Measurements from ENCODE around the gene NYNRIN.

NYNRIN gene

DNA sequence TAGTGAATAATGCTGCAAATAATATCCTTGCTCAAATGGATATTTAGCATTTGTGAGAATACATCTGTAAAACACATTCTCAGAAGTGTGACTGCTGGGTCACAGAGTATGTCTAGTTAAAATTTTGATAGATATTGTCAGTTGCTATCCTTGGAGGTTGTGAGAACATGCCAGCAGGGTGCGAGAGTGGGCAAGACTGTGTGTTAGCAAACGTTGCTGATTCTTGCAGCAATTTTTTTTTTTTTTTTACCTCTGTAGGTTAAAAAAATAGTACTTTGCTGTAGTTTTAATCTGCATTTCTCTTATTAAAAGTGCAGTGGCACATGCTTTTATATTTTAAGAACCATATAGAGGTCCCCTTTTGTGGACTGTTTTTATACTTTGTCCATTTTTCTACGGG is 4.5 kb upstream of the NYNRIN start:
- H3K4me1 ChIP-seq (ENCODE audit: insufficient read depth, low read length), result peaks cover 16% of the 10 kb centered on the region; the same call in 1 of the 2 replicates
- no peaks in the 10 kb centered on the region for H3K9me3 ChIP-seq (ENCODE audit: control insufficient read depth, insufficient read depth, low read length)
- no peak overlapping the region for H3K9ac ChIP-seq (ENCODE audit: low read depth, low read length)
- no peaks in the 10 kb centered on the region for H3K36me3 ChIP-seq (ENCODE audit: insufficient read depth, low read length)

DNA sequence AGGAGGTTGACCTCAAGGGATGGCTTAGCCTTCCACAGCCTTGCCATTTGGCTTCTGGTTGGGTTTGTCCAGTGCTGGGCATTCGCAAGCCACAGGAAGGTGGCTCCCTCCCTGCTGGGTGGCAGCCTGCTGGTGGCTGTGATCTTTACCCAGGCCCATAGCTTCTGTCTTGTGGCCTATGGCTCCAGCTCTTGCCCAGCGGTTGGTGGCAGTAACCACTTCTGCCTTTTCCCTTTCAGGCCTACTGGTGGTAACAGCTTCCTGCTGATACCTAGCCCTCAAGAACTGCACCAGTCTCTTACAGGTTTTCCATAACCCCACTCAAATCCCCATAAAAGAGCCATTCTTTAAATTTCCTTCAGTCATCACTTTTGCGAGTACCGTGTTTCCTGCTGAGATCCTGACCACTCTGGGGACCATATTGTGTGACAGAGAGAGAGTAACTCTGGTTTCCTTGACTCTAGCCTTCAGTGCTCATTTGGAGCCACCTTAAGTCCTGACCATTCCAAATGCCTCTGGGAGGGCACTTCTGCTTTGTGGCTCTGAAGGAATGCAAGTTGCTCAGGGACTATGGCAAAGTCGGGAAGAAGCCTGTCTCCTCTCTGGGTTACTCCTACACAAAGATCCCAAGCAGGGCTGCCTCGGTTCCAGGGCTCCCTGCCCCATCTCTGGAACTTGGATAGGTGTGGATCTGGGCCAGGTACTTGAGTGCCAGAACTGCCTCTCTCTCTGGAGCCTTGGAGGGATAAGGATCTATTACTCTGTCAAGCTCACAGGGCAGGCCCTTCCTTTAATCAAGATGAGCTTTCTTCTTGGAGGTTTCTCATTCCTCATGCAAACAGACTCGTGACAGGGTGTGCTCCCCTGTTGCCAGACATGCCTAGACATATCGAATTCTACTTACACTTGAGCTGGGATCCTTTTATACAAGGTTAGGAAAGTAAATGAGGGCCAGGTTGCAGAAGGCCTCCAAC is 2.9 kb upstream of the NYNRIN start:
- Histone ChIP-seq H3K4me1 (ENCODE audit: insufficient read depth, low read length) (peaks cover 13% of the 10 kb centered on the region; the same call in 1 of the 2 replicates), H3K9ac (ENCODE audit: low read depth, low read length) (no peak overlapping the region), H3K9me3 (ENCODE audit: control insufficient read depth, insufficient read depth, low read length) (no peaks in the 10 kb centered on the region), H3K36me3 (ENCODE audit: insufficient read depth, low read length) (no peaks in the 10 kb centered on the region)

GRCh38 chr14:24397639-24398292 is 1.0 kb upstream of the NYNRIN start:
- Histone ChIP-seq H3K9ac (ENCODE audit: low read depth, low read length) (peak overlapping the region; percentile 28), H3K36me3 (ENCODE audit: insufficient read depth, low read length) (no peaks in the 10 kb centered on the region), H3K9me3 (ENCODE audit: control insufficient read depth, insufficient read depth, low read length) (no peaks in the 10 kb centered on the region), H3K4me1 (ENCODE audit: insufficient read depth, low read length) (peaks cover 8% of the 10 kb centered on the region)

GRCh38 chr14:24398293-24398652 is 530 bp upstream of the NYNRIN start:
- Histone ChIP-seq H3K9me3 (ENCODE audit: control insufficient read depth, insufficient read depth, low read length) (no peaks in the 10 kb centered on the region), H3K36me3 (ENCODE audit: insufficient read depth, low read length) (no peaks in the 10 kb centered on the region), H3K4me1 (ENCODE audit: insufficient read depth, low read length) (peaks cover 11% of the 10 kb centered on the region), H3K9ac (ENCODE audit: low read depth, low read length) (peak overlapping the region; percentile 28)

DNA sequence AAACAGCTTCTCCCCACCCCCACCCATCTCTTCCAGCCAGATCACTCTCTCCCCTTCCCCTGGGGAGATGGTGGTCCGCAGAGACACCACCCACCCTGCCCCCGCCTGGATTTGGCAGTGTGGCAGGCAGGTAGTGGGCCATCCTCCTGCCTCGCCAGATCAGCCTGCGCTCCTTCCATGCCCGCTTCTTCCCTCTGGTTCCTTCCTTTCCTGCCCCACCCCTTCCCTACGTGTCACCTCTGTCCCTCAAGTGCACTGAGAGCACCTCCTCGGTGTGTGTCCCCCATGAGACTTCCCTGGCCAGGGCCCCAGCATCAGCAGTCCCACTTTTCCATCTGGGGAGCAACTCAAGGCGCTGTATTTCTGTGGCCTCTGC is 632 bp downstream of the NYNRIN start:
- H3K9ac ChIP-seq (ENCODE audit: low read depth, low read length), result peak overlapping the region; percentile 71

DNA sequence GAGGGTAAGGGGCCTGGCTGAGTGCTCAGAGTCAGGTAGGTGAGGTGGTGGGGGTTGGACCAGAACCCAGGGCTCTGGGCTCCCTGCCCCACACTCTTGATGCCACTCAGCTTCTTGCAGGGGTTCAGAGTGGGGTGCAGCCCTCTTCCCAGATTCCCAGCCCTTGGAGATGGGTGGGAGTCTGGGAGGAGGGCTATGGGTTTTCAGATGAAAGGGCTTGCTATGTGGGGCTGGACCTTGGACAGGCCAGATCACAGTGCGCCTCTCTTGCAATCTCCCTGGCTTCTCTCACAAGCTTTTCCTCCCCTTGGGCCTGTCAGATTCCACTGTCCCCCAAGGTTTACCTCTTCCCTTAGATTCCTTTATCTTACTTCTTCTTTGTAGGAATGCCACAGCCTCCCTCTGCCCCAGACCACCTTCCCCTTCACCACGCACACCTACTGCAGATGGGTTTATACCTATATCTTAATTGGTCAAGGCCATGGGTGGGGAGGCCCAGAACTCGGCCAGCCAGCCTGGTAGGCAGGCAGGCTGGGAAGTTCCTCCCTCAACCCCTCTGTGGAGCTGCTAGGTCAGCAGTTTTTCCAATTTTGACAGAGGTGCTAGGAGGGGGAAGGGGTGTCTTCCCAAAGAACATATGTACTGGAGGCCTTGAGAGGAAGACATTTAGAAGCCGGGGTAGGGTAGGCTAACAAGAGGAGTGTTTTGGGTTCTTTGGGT is 1.4 kb downstream of the NYNRIN start:
- peaks cover 18% of the 10 kb centered on the region for H3K4me1 ChIP-seq (ENCODE audit: insufficient read depth, low read length)
- H3K9ac ChIP-seq (ENCODE audit: low read depth, low read length), result peak overlapping the region; percentile 71; the same call in 1 of the 2 replicates
- no peaks in the 10 kb centered on the region for H3K9me3 ChIP-seq (ENCODE audit: control insufficient read depth, insufficient read depth, low read length)
- no peaks in the 10 kb centered on the region for H3K36me3 ChIP-seq (ENCODE audit: insufficient read depth, low read length)

More for the DNA sequence above, 632 bp downstream of the NYNRIN start:
- peaks cover 18% of the 10 kb centered on the region for H3K4me1 ChIP-seq (ENCODE audit: insufficient read depth, low read length)
- no peaks in the 10 kb centered on the region for H3K9me3 ChIP-seq (ENCODE audit: control insufficient read depth, insufficient read depth, low read length)
- no peaks in the 10 kb centered on the region for H3K36me3 ChIP-seq (ENCODE audit: insufficient read depth, low read length)

GRCh38 chr14:24401810-24402702 is 3.3 kb downstream of the NYNRIN start:
- no peaks in the 10 kb centered on the region for H3K9me3 ChIP-seq (ENCODE audit: control insufficient read depth, insufficient read depth, low read length)
- H3K4me1 ChIP-seq (ENCODE audit: insufficient read depth, low read length), result peaks cover 18% of the 10 kb centered on the region
- H3K36me3 ChIP-seq (ENCODE audit: insufficient read depth, low read length), result no peaks in the 10 kb centered on the region
- H3K9ac ChIP-seq (ENCODE audit: low read depth, low read length), result no peak overlapping the region

DNA sequence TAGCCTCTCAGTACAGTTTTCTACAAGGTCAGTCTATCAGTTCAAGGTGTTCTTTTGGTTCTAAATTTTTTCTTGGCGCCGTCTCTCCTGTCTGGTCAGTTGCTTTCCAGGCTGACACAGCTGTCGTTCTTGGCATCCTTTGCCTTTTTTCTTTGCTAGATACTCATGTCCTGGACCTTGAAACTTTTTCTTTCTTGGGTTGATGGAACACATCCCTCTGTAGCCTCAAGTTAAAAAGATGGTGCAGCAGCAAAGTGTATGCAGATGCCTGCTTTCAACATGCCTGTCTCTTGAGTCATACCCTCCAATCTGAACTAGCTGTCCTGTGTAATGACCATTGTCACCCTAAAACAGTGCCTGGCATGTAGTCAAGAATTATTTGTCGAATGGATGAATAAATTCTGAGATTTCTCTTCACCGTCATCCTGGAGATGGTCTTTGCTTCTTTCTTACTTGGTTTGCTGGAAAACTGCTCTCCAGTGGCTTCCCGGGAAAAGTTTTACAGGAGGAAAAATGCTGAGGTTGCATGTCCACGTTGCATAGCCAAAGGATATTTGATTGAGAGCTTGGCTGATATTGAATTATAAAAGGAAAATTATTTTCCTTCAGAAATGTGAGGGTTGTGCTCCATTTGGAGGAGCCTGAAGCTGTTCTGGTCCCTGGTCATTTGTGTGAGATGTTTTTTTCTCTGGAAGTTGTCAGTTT is 4.6 kb downstream of the NYNRIN start:
- peaks cover 13% of the 10 kb centered on the region for H3K4me1 ChIP-seq (ENCODE audit: insufficient read depth, low read length)
- no peak overlapping the region for H3K9ac ChIP-seq (ENCODE audit: low read depth, low read length)
- H3K36me3 ChIP-seq (ENCODE audit: insufficient read depth, low read length), result no peaks in the 10 kb centered on the region
- H3K9me3 ChIP-seq (ENCODE audit: control insufficient read depth, insufficient read depth, low read length), result no peaks in the 10 kb centered on the region

GRCh38 chr14:24404814-24405213 is 6.0 kb downstream of the NYNRIN start:
- Histone ChIP-seq H3K9me3 (ENCODE audit: control insufficient read depth, insufficient read depth, low read length) (no peaks in the 10 kb centered on the region), H3K4me1 (ENCODE audit: insufficient read depth, low read length) (peaks cover 13% of the 10 kb centered on the region), H3K36me3 (ENCODE audit: insufficient read depth, low read length) (no peaks in the 10 kb centered on the region), H3K9ac (ENCODE audit: low read depth, low read length) (no peak overlapping the region)

DNA sequence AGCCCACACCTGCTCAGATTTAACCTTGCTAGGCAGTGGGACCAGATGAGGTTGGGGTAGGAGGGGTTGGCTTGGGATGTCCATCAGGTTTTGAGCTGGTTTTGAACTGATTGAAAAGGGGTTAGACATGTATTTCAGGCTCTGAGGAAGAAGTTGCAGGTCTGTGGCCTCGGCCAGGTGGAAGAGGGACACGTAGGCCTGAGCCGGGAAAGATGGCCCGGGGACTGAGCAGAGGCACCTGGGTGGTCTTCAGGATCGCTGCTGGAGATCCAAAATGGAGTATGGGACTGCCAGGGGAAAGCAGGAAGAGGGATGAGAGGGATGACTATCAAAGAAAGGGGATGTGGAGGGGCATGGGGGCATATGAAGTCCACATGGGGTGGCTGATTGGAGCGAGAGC is 7.6 kb downstream of the NYNRIN start:
- H3K9ac ChIP-seq (ENCODE audit: low read depth, low read length), result no peak overlapping the region
- no peaks in the 10 kb centered on the region for H3K9me3 ChIP-seq (ENCODE audit: control insufficient read depth, insufficient read depth, low read length)
- no peaks in the 10 kb centered on the region for H3K36me3 ChIP-seq (ENCODE audit: insufficient read depth, low read length)
- H3K4me1 ChIP-seq (ENCODE audit: insufficient read depth, low read length), result peaks cover 13% of the 10 kb centered on the region

GRCh38 chr14:24407608-24408325 is 9.0 kb downstream of the NYNRIN start:
- Histone ChIP-seq H3K36me3 (ENCODE audit: insufficient read depth, low read length) (no peaks in the 10 kb centered on the region), H3K4me1 (ENCODE audit: insufficient read depth, low read length) (peaks cover 12% of the 10 kb centered on the region), H3K9me3 (ENCODE audit: control insufficient read depth, insufficient read depth, low read length) (no peaks in the 10 kb centered on the region), H3K9ac (ENCODE audit: low read depth, low read length) (no peak overlapping the region)

- no peaks in the 10 kb centered on the region for H3K36me3 ChIP-seq (ENCODE audit: insufficient read depth, low read length)
- H3K9me3 ChIP-seq (ENCODE audit: control insufficient read depth, insufficient read depth, low read length), result no peaks in the 10 kb centered on the region
- H3K4me1 ChIP-seq (ENCODE audit: insufficient read depth, low read length), result peaks cover 2% of the 10 kb centered on the region; the same call in 1 of the 2 replicates
- H3K9ac ChIP-seq (ENCODE audit: low read depth, low read length), result no peak overlapping the region
Measured at GRCh38 chr14:24408764-24409163, 10.0 kb downstream of the NYNRIN start.

DNA sequence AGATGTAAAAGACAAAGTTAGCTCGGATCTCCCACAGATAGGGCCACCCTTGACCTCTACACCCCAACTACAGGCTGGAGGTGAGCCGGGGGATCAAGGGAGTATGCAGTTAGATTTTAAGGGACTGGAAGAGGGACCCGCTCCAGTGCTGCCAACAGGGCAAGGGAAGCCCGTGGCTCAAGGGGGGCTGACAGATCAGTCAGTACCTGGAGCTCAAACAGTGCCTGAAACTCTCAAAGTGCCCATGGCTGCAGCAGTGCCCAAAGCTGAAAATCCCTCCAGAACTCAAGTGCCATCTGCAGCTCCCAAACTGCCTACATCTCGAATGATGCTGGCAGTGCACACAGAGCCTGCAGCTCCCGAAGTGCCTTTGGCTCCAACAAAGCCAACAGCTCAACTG is 10.4 kb downstream of the NYNRIN start:
- Histone ChIP-seq H3K9ac (ENCODE audit: low read depth, low read length) (no peak overlapping the region), H3K36me3 (ENCODE audit: insufficient read depth, low read length) (no peaks in the 10 kb centered on the region), H3K4me1 (ENCODE audit: insufficient read depth, low read length) (no peaks in the 10 kb centered on the region), H3K9me3 (ENCODE audit: control insufficient read depth, insufficient read depth, low read length) (no peaks in the 10 kb centered on the region)

Measured in ES-I3 (cell line).